ENCODE measurements around the gene PSMD3.

Gene PSMD3

DNA sequence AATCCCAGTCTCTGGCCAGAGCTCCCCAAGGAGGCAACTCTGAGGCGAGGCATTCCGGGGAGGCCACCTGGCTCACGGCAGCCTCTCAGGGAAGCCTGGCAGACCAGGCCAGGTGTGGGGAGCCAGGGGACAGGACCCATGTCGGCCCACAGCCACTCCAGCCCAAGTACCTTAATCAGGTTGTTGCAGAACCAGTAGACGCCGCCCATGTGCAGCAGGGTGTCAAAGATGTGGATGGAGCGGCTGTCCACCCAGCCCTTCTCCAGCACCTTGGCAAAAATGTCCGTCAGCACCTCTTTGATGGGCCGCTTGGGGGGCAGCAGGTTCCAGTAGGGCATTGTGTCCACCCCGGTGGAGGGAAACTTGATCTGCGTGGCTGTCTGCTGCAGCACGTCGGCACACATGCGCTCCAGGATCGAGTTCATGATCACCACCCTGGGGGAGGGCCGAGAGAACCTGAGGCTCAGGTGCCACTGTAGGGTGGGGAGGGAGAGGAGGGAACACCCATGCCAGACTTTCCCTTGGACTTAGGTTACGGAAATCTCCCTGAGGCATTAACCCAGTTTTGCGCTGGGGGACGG lies 42.4 kb downstream of the PSMD3 start:
- no peak for DNase-seq (ENCODE audit: low read depth)

DNA sequence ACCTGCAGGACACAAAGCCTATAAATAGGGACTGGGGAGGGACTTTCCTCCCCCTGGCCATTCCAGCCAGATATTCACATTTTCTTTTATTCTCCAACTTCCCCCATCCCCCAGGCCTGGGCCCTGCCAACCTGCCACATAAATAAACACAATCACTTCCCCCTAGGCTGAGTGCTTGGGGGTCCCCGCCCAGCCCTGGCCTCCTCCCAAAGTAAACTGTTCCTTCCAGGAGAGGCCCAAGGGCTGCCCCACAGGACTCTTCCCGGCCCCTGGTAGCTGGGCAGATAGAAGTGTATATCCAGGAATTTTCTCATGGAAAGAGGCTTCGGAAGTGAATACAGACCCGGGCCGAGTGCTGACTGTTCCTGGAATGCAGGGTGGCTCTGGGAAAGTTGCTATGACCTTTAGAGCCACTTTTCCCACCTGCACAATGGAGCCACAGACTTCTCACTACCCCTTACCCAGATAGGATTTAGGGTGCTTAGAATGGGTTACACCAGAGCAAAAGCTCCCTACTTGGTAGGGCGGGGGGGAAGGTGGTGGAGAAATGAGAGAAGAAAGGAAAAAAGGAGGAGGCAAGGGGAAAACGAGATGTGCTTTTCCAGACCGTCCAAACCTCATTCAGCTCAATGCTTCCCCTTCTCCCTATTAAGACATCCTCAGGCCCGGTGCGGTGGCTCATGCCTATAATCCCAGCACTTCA lies 43.1 kb downstream of the PSMD3 start:
- DNase-seq (ENCODE audit: low read depth): no peak

DNA sequence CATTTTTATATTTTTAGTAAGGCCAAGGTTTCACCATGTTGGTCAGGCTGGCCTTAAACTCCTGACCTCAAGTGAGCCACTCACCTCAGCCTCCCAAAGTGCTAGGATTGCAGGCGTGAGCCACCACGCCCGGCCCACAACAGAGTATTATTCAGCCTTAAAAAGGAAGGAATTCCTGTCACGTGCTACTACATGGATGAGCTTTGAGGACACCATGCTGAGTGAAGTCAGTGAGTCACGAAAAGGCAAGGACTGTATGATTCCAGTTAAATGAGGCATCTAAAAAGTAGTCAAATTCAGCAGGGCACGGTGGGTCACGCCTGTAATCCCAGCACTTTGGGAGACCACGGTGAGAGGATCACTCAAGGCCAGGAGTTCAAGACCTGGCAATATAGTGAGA lies 44.3 kb downstream of the PSMD3 start:
- no peak for DNase-seq (ENCODE audit: low read depth)

DNA sequence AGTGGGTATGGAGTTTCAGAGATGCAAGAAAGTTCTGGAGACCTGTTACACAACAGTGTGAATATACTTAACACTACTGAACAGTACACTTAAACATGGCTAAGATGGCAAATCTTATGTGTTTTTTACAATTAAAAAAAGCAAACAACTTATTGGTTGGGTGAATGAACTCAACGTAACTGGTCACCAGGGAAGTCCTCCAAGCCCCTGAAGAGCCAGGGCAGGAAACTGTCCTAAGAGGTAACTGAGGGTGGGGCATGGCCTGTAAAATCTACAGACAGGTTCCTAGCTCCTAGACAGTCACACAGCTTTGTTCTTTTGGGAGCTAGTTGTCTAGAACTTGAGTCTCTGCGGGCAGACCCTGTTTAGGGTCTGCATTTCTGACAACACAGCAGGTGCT lies 45.0 kb downstream of the PSMD3 start:
- no peak for DNase-seq (ENCODE audit: low read depth)

DNA sequence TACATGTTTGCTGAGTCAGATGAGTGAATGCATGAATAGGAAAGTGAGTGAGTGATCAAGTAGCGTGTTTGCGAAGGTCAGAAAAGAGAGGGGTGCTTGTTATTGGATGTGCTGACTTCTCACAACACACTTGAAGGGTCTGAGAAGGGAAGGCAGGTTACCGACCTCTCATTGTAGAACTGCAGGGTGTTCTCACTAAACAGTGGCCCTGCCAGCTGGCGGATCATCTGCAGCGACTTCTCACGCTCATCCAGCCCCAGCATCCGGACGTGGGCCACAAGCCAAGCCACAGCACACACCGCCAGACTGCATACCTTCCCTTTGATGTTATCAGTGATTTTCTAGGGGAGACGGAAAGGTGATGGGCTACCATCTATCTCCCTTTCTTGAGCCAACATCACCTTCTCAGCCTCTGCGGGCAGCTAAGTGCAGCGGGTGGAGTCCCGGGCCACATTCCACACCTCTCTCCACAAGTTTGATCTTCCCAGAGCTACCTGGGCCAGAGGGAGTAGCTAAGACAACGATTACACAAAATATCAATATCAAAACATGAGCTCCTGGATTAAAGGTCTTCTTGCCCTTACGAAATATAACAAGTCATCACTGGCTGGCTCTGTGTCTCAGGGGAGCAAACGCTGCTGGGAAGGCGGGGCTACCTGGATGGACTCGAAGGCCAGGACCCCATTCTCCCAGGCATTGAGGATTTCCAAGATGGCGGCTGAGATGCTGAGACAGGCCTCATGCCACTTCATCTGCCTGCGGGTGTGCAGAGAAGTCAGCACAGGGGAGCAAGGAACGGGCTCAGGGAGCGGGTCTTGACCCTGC lies 45.6 kb downstream of the PSMD3 start:
- DNase-seq (ENCODE audit: low read depth): no peak

DNA sequence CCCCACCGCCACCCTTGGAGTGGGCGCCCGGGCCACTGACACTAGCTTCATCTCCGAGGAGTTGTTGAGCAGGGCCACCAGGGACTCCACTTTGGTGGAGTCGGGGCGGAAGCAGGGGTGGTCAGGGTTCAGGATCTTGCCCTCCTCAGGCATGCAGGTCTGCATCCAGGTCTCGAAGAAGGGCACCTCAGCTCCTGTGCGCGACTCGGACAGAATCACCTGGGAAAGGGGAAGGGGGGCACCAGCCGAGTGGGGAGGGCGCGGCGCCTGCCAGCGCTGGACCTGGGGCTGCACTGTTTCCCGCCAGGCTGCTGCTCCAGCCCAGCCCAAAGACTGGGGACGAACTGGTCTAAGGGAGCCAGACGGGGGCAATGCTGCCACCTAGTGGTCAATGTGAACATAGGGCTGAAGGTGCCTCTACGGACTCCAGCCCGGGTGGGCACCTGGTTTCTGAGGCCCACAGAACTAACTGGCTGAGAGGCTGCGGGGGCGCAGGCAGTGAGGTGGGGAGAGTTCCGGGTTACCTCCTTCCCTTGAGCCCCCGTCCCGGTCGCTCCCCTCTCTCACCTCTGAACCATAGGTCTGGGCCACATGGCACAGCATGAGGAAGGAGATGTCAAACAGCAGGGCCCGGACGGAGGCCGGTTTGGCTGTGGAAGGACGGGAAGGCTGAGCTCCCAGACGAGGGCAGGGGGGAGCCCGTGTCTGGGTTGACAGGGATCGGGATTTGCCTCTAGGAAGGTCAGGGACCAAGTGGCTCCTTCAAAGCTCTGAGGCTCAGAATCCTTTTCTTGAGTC lies 46.4 kb downstream of the PSMD3 start:
- DNase-seq (ENCODE audit: low read depth): peak; percentile 36

DNA sequence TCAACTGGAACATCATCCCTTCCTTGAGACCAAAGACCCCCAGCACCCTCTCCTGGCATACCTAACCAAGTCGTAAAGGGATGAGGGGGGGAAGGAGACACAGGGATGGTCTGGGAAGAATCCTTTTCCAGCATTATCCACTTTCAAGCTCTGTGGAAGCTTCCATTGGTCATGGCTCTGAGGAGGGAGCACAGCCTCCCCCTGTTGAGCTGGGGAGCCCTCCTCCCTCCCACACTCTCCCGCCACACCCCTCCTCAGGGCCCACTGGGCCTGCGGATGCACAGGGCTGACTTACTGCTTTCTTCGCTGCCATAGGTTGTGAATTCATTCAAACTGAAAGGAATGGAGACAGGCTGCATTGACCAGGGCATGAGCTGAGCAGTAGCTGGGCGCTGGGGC lies 47.0 kb downstream of the PSMD3 start:
- no peak for DNase-seq (ENCODE audit: low read depth)

DNA sequence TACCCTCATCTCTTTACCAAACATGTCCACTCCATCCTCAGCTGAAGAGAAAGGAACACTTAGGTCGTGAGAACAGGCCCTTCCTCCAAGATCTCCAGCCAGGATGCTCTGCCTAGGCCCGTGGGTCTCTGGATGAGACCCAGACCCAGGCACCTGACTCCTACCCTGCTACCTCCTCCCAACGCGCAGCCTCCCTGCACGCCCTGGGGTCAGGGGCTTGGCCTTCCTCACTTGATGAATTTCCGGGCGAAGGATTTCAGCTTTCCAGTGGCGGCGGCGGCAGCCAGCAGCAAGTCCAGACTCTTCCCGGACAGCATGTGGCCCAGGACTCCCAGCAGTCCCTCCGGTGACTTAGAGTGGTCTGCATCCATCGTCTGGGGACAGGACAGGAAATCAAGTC lies 48.0 kb downstream of the PSMD3 start:
- DNase-seq (ENCODE audit: low read depth): no peak

DNA sequence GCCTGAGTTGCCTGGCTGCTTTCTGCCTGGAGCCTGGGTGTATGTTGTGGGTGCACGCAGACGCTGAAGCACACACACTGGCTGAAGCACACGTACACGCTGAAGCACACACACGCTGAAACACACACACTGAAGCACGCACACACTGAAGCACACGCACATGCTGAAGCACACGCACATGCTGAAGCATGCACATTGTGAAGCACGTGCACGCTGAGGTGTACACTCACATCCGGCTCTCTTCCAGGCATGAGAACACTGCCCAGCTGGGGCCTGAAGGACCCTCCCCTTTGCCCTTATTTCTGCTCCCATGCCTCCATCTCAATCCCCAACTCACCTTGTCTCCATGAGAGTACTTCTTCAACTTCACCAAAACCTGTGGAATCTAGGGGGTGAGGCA lies 51.1 kb downstream of the PSMD3 start:
- DNase-seq (ENCODE audit: low read depth): no peak

DNA sequence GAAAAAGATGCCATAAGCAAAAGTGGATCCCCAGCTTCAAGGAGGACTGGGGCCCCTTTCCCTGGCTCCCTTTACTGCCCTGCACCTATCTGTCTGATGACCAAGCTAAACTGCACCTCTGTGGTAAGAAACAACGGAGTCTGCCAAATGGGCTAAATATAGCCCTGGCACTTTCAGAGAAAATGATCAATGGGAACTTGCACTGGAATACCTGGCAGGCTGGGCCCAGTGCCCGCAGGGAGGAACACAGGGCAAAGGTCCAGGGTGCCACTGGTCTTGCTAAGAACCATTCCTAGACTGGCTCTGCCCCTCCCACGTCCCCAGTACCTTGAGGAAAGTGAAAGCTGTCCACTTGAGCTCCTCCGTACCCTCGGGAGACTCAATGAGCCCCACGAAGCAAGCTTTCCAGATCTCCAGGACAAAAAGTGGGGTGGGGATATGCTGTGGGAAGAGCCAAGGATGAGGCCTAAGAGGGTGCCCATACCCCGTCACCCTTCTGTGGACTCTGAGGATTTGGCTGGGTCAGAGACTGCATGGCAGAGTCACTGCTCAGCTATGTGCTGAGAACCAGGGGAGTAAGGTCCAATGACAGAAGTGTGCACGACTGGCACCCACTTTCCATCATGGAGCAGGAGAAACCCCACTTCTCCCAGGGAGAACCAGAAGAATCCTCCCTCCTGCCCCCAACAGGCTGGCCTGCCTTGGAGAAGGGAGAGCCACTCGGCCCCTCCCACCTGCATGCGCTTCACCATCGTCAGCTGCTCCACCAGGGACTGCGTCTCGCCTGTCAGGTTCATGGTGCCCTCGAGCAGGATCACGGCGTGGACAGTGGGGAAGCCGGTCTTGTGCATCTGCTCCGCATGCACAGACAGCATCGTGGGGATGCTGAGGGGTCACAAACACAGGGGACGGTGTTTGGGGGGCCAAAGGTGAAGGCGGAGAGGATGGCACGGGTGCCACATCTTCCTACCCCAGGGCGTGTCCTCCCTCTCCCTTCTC lies 52.0 kb downstream of the PSMD3 start:
- no peak for DNase-seq (ENCODE audit: low read depth)

DNA sequence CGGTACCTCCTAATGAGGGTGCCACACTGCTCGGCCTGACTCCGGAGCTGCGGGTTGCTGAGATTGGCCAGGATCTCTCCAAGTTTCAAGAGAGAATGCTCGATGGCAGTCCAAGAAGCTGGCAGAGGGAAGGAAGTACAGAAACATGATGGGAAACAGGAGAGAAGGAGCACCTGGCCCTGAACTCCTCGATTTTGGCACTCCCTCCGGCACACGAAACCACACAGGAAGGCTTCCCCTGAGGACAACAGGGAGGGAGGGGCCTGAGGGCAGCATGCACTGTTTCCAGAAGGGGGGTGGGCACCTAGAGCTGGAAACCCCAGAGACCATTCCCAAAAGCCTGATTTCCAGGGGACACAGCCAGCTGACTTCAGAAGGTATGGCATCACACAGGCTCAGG lies 52.7 kb downstream of the PSMD3 start:
- no peak for DNase-seq (ENCODE audit: low read depth)

DNA sequence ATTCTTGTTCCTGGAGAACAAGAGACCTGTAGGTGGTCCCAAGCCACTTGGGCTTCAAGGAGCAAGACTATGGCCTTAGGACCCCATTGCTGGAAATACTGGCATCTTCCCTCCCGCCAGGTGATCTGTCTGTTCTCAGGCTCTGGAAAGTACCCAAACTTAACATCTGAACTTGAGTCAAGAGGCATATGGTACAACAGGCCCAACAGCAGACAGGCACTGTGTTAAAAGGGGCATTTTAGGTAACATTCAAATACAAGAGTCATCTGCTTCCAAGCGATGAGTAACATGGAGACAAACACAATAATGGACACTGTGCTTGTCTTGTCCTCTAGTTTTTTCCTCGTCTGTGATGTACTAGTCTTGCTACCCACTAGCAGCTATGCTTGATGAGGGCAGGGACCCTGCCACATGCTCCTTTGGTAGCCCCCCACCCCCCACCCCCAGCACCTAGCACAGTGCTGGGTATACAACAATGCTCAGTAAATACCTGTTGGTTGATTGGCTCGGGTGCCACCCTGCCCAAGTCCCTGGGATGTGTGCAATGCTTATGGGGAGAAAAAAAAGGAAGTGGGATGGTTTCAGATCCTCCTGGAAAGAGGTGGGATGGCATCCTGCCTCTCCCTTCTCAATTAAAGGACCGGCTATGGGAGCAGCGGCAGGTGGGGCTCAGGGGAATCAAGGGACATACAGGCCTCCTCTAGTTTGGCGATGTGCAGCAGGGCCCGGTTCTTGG lies 54.0 kb downstream of the PSMD3 start:
- no peak for DNase-seq (ENCODE audit: low read depth)

DNA sequence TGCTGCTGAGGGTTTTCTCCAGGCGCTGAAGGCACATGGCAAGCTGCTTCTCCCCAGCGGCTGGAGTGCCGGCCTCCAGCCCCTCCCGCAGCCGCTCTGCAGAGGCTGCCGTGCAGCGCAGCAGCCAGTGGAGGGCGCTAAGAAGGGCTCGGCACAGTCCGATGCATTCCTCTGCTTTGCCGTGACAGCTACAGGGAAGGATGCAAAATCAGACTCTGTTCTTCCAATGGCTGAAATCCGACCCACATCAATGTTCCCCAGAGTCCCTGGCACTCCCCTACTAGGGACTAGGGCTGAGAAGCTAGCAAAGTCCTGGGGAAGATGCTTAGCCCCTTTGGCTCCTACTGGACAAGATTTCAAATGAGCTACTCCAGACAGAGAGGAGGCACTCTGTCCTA lies 54.6 kb downstream of the PSMD3 start:
- DNase-seq (ENCODE audit: low read depth): no peak

DNA sequence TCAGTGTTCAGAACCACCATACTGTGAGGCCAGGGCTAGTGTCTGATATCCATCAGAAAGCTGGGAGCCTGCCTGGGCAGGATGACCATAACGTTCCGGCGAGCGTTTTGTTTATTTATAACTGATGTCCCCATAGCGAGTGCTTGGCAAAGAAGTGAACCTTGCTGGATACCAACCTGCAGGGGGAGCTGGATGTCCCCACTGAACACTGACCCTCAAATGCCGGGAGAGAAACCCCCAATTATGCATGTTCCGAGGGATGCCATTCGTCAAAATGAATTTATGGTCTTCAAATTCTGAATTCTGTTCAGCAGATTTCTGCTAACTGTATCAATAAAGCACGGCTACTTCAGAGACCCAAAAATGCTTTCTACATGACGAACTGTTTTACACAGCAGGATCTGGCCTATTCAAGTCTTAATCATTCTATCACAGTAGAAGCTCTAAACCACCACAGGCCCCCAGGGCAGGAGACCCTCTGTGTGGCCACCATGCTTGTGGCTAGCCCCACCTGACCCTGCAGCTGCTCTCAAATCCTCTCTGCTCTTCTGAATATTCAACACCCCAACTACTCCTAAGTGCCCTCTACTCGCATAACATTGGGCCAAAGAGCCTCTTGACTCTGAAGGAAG lies 58.4 kb downstream of the PSMD3 start:
- DNase-seq (ENCODE audit: low read depth): no peak

DNA sequence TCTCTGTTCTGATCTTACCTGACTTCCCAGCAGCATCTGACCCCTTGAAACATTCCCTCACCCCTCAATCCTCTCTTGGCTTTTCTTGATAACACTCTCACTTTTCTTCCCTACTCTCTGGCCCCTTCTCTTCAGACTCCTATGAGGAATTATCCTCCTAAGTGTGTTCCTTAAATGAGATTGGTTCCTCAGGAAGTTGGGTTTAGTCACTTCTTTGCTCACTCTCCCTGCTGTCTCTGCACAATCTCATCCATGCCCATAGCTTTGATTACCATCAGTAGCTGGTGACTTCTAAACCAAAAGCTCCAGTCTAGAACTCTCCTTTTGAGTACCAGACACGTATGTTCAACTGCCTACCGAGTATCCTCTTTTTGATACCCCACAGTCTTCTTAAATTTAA lies 60.6 kb downstream of the PSMD3 start:
- no peak for DNase-seq (ENCODE audit: low read depth)
